ENCODE data around the gene HSPB7. TPM values are rescaled to one million over a fixed set of nuclear protein-coding genes. Genes with fewer than 3 reads are reported as not detected.

Gene HSPB7
- total and polyA plus RNA-seq, 2 experiments from 2014 or later = 0.13 TPM; not detected in 1

- no peaks in the 10 kb centered on the region for H3K27me3 ChIP-seq (ENCODE audit: insufficient read depth)
- no peak overlapping the region for H2AFZ ChIP-seq
- no peaks in the 10 kb centered on the region for H3K79me2 ChIP-seq (replicated peaks; ENCODE audit: insufficient read depth)
- Mint-ChIP-seq H3K27ac (no peak overlapping the region), H3K4me3 (no peak overlapping the region), H3K4me1 (peaks cover 6% of the 10 kb centered on the region; the same call in 2 of the 3 replicates), H3K27me3 (ENCODE audit: insufficient read depth, low read depth, poor library complexity) (peaks cover 5% of the 10 kb centered on the region), H3K36me3 (ENCODE audit: low read depth) (no peaks in the 10 kb centered on the region), H3K9me3 (no peaks in the 10 kb centered on the region)
- DNase-seq (ENCODE audit: low spot score) = no peak
- no peaks in the 10 kb centered on the region for H3K9me2 ChIP-seq (ENCODE audit: insufficient read depth)
- H3K27ac ChIP-seq (ENCODE audit: low read depth) = no peak overlapping the region
- ATAC-seq = no peak
- TF ChIP-seq ETS1 (IDR thresholded peaks at IDR 0.05) = no peak
- TF ChIP-seq ZNF462 (CRISPR knock-in tag; IDR thresholded peaks at IDR 0.05) = no peak
- no peak for TF ChIP-seq CTCF (conservative IDR thresholded peaks at IDR 0.05; ENCODE audit: low read depth in 2 of 2)
- TF ChIP-seq ZNF331 (CRISPR knock-in tag; IDR thresholded peaks at IDR 0.05; ENCODE audit: low read depth) = no peak
- no peak for TF ChIP-seq ZNF114 (CRISPR knock-in tag; IDR thresholded peaks at IDR 0.05)
- no peak for TF ChIP-seq REST (IDR thresholded peaks at IDR 0.05; ENCODE audit: unreplicated experiment)
- no peak for TF ChIP-seq CREB1 (CRISPR knock-in tag; IDR thresholded peaks at IDR 0.05; ENCODE audit: low read depth)
- TF ChIP-seq EZH2phosphoT487 (IDR thresholded peaks at IDR 0.05; ENCODE audit: unreplicated experiment) = no peak
- TF ChIP-seq STAT1 (IDR thresholded peaks at IDR 0.05; ENCODE audit: unreplicated experiment) = no peak
- TF ChIP-seq EZH2 (IDR thresholded peaks at IDR 0.05; ENCODE audit: low read depth, unreplicated experiment) = no peak
- H3F3A ChIP-seq (replicated peaks; ENCODE audit: low read depth) = no peaks in the 10 kb centered on the region
- no peaks in the 10 kb centered on the region for H4K20me1 ChIP-seq (replicated peaks; ENCODE audit: insufficient read depth)
- no peak overlapping the region for H3K4me2 ChIP-seq
- no peak overlapping the region for H3K4me3 ChIP-seq
- no peaks in the 10 kb centered on the region for H3K36me3 ChIP-seq (ENCODE audit: insufficient read depth)
- H3K4me1 ChIP-seq (ENCODE audit: insufficient read depth) = no peaks in the 10 kb centered on the region
These were observed 26.1 kb upstream of the HSPB7 start for GRCh38 chr1:16043950-16044349.
